NCI-H524 (cell line): ENCODE results near the gene CFAP126.
A peak's percentile ranks its signal among the peaks of the same experiment; 100 is the strongest.
"Not testable (repeated sequence)": the region's sequence is repeated elsewhere in the genome, so short reads cannot be mapped to it uniquely, and the experiment has no call there.

Experiments used
- DNase-seq, 2 experiments: peaks; one replicate each; lab custom pipeline; 2025; lab: John Stamatoyannopoulos, UW

The CFAP126 gene, protein sequence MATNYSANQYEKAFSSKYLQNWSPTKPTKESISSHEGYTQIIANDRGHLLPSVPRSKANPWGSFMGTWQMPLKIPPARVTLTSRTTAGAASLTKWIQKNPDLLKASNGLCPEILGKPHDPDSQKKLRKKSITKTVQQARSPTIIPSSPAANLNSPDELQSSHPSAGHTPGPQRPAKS

DNA sequence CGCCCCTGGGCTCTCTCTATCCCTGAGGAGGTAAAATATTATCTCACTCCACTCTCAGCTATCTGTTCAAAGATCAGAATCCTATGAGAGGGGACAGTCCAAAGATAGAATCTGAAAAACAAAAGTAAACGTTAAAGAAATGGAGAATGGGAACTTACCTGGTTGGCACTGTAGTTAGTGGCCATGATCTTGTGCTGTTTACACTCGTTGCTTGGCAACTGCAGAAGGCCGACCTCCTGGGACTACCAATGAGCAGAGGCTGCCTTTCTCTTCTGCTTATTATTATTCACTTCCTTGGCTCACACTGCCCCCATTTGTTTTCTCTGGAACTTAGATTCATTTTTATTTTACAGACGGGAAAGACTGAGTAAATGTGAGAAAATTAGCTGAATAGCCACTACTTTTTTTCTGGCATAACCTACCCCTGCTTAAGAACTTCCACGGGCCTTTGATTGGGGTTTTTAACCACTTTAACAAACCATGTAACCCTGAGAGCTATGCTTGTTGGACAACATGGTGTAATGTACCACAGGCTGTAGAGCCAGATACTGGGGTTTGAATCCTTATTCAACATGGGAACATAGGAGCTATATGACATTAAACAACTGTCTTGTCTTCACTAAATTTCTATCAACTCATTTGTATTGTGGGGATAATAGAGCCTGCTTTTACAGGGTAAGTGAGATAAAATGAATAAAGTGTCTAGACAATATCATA lies at the start of gene CFAP126:
TSS of gene CFAP126 (minus strand) at position 193 of the 717 bp plus-strand sequence. CDS start at position 185, 8 bp downstream.
- peak; percentile 12 to 57 for DNase-seq

DNA sequence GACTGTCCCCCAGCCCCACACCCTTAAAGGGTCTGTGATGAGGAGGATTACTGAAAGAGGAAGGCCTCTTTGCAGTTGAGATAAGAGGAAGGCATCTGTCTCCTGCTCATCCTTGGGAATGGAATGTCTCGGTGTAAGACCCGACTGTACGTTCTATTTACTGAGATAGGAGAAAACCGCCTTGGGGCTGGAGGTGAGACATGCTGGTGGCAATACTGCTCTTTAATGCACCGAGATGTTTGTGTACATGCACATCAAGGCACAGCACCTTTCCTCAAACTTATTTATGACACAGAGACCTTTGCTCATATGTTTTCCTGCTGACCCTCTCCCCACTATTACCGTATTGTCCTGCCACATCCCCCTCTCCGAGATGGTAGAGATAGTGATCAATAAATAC lies 45.4 kb upstream of the CFAP126 start:
- DNase-seq, result not testable (repeated sequence)

GRCh38 chr1:161410636-161410970 lies 42.9 kb upstream of the CFAP126 start:
- not testable (repeated sequence) for DNase-seq

DNA sequence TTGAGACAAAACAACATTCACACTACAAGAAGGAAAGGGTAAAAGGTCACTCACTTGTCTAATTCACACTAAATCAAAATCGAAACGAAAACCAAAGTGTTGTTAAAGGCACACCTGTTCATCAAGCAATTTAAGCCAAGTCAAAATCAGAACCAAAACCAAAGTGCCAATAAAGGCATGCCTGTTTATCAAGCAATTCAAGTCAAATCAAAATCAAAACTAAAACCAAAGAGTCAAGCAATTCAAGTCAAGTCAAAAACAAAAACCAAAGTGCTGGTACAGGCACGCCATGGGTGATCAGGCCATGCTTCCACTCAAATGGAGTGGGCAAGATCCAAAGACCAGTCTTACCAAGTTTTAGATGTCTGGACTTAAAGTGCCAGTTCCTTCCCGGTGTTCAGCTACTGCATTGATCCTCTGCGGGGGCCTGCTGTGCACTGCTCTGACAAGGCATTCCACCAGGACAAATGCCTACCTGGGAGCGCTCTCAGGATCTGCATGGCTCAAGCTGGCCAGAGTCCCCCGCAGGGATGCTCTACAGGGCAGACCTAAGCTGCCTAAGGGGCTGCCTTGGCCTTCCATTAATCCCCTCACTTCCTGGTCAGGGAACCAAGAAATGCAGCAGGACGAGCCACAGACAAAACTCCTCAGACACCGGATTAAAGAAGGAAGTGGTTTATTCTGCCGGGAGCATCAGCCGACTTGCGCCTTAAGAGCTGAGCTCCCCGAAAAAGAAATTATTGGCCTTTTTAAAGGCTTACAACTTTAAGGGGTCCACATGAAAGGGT lies 42.4 kb upstream of the CFAP126 start:
- not testable (repeated sequence) for DNase-seq

GRCh38 chr1:161408429-161409052 lies 40.9 kb upstream of the CFAP126 start:
- no peak for DNase-seq

- DNase-seq, result no peak
These were observed 39.8 kb upstream of the CFAP126 start for GRCh38 chr1:161407451-161407985.

GRCh38 chr1:161406551-161406950 lies 38.9 kb upstream of the CFAP126 start:
- not testable (repeated sequence) for DNase-seq

DNA sequence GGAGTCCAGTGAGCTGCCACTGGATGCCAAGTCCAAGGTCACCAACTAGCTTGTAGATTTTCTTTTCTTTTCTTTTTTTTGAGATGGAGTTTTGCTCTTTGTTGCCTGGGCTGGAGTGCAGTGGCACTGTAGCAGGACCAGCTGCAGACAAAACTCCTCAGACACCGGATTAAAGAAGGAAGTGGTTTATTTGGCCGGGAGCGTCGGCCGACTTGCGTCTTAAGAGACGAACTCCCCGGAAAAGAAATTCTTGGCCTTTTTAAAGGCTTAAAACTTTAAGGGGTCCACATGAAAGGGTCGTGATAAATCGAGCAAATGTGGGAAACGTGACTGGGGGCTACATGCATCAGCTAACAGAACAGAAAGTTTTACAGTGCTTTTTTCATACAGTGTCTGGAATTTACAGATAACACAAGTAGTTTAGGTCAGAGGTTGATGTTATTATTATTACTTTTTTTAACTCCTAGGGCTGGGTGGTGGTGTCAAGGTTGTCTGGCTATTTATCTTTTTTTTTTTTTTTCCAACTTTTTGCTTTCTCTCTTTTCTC lies 36.4 kb upstream of the CFAP126 start:
- DNase-seq, result no peak

GRCh38 chr1:161402446-161402845 lies 34.8 kb upstream of the CFAP126 start:
- no peak for DNase-seq

GRCh38 chr1:161399257-161399998 lies 31.8 kb upstream of the CFAP126 start:
- peak; percentile 81 to 86 for DNase-seq

DNA sequence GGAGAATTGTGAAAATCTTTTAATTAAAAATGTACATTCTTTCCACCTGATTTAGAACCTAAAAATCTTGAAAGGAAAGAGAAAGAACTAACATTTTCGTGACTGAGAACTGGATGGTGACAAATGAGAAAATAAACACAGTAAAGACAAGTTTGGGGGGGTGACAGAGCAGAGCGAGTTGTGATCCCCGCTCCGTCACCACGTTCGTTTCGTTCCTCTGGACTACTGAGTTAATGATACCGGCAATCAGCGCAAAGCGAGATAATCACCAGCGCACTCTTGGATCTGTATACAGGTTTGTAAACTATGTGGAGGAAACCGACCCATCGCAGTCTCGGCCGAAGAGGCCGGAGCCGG lies 31.2 kb upstream of the CFAP126 start:
- DNase-seq, result no peak

GRCh38 chr1:161397038-161397437 lies 29.4 kb upstream of the CFAP126 start:
- DNase-seq, result not testable (repeated sequence)

DNA sequence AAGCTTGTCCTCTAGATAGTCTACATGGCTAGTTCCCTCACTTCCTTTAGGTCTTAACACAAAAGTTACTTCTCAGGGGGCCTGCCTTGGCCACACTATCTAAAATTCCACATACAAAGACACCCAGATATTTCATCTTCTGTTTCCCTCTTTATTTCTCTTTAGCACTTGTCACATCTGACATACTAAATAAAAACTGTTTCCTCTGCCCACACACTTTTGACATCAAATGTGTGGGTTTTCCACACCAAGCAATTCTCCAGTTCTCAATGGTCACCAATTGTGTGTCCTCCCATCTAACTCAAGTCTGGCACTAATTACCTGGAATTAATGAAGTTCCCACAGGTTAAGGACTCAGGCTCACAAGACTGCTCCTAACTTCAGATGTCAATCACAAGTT lies 25.5 kb upstream of the CFAP126 start:
- DNase-seq, result no peak

DNA sequence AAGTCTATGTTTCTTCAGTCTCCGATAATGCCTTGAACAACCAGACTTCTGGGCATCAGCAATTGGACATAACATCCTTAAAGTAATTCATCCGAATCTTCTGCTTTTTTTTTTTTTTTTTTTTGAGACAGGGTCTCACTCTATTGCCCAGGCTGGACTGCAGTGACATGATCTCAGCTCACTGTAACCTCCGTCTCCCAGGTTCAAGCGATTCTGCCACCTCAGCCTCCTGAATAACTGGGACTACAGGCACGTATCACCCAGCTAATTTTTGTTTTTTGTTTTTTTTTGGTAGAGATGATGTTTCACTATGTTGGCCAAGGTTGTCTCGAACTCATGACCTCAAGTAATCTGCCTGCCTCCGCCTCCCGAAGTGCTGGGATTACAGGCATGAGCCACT lies 23.9 kb upstream of the CFAP126 start:
- no peak for DNase-seq

- DNase-seq, result not testable (repeated sequence)
These were observed 23.5 kb upstream of the CFAP126 start for GRCh38 chr1:161391136-161391535.

- DNase-seq, result no peak
These were observed 22.8 kb upstream of the CFAP126 start for GRCh38 chr1:161390559-161390858.

- peak; percentile 92 to 93 for DNase-seq
These were observed 22.2 kb upstream of the CFAP126 start for GRCh38 chr1:161389691-161390558.

DNA sequence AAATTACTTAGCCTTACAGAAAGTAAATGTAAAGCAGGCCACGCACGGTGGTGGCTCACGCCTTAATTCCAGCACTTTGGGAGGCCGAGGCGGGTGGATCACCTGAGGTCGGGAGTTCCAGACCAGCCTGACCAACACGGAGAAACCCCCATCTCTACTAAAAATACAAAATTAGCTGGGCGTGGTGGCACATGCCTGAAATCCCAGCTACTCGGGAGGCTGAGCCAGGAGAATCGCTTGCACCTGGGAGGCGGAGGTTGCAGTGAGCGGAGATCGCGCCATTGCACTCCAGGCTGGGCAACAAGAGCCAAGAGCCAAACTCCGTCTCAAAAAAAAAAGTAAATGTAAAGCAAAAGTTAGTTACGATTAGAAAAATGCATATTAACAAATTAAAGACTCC lies 21.5 kb upstream of the CFAP126 start:
- DNase-seq, result not testable (repeated sequence)

DNA sequence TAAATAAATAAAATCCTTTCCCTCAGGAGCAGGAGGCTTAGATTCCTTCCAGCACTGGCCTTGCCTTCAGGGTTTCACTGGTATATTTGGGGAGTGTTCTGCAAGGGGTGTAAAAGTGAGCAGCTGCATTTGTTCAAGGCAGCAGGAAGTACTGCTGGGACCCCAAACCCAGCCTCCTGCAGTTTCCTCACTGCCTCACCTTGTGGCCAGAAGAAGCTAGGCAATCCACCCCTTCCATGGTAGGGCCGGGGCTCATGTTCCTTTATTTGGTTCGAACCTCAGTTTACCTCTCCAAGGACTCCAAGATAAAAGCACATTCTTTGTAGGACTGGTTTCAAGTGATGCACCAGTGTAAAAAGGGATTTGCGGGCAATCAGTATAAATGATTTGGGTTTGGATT lies 21.0 kb upstream of the CFAP126 start:
- no peak for DNase-seq

- peak; percentile 18 to 70 for DNase-seq
These were observed 14.7 kb upstream of the CFAP126 start for GRCh38 chr1:161382214-161383019.
